ENCODE results near the gene SPON1. TPM values are rescaled to one million over a fixed set of nuclear protein-coding genes. Genes with fewer than 3 reads are reported as not detected.
"Not testable (repeated sequence)": the region's sequence is repeated elsewhere in the genome, so short reads cannot be mapped to it uniquely, and the experiment has no call there.

Gene SPON1
- total RNA-seq, 2 experiments from 2014 or later: 0.22 to 0.31 TPM

GRCh38 chr11:14158393-14158792, 195.9 kb downstream of the SPON1 start:
- DNase-seq: no peak
- Mint-ChIP-seq H3K4me3 (no peak overlapping the region), H3K27ac (no peak overlapping the region), H3K36me3 (peaks cover 22% of the 10 kb centered on the region), H3K27me3 (no peaks in the 10 kb centered on the region), H3K4me1 (ENCODE audit: low read depth) (no peaks in the 10 kb centered on the region), H3K9me3 (peaks cover 45% of the 10 kb centered on the region)
- intact Hi-C loops (cut with micrococcal nuclease): no loop called here
- ChIA-PET CTCF (interaction anchor here (1.0 kb wide), 1 partner anchor 9 kb away, joined by 4 read pairs; no protein-coding TSS in a partner anchor), POLR2A (no interaction called here)

DNA sequence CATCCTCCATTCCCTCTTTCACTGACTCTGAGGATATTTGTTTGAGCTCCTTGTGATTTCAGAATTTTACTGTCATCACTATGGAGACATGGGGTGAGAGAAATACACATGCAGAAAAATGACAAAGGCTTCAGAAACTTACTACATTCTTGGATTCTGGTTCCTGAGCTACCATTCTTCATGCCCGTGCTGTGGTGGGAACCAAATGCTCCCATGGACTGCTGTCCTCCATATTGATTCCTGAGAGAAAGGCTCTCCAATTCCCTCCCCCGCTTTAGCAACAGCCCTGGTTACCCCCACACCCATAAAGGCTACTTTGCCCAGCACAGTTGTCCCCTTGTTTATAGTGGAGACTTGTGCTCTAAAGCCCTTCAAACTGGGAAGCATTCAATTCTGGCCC, 201.1 kb downstream of the SPON1 start:
- Mint-ChIP-seq H3K9me3 (peaks cover 36% of the 10 kb centered on the region), H3K27ac (no peak overlapping the region), H3K4me3 (no peak overlapping the region), H3K27me3 (no peaks in the 10 kb centered on the region), H3K4me1 (ENCODE audit: low read depth) (peaks cover 5% of the 10 kb centered on the region), H3K36me3 (peaks cover 8% of the 10 kb centered on the region)
- ChIA-PET CTCF (no interaction called here), POLR2A (no interaction called here)
- DNase-seq: no peak
- intact Hi-C loops (cut with micrococcal nuclease): no loop called here

- intact Hi-C loops (cut with micrococcal nuclease); H3K36me3 Mint-ChIP-seq; H3K9me3 Mint-ChIP-seq; H3K27ac Mint-ChIP-seq; H3K4me3 Mint-ChIP-seq; POLR2A ChIA-PET; CTCF ChIA-PET; DNase-seq; H3K27me3 Mint-ChIP-seq: not testable (repeated sequence)
- peaks cover 13% of the 10 kb centered on the region for H3K4me1 Mint-ChIP-seq (ENCODE audit: low read depth)
Observed at GRCh38 chr11:14173679-14174078, 211.2 kb downstream of the SPON1 start.

DNA sequence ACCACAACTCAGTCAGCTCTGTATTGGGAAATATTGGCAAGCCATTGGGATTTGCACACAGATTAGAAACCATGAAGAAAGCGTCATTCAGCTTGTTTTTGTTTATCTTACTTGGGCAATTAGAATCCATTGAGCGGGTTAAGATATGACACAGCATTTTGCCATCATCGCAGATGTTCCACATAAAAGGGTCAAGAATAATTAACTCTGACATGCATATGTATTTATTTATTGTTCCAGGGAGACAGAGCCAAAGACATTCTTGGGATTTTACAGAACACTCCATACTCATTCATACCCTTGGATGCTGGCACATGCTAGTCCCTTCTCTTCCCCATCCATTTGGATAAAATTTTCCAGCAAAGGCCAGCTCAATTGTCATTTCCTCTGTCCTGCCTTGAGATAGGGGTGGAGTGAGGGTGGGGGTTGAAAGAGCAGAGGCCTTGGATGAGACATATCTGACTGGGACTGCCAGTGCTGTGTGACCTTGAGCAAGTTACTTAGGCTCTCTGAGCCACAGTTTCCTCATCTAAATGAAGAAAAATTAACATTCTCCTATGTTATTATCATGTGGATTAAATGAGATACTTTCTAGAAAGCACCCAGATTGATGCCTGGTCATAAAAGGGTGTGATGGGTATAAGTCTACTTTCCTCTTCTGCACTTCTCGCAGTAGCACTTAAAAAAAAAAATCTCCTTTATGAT, 216.7 kb downstream of the SPON1 start:
- intact Hi-C loops (cut with micrococcal nuclease): no loop called here
- H3K4me1 Mint-ChIP-seq (ENCODE audit: low read depth): peaks cover 13% of the 10 kb centered on the region
- ChIA-PET POLR2A (no interaction called here), CTCF (no interaction called here)
- H3K4me3 Mint-ChIP-seq: no peak overlapping the region
- no peak for DNase-seq
- H3K27ac Mint-ChIP-seq: no peak overlapping the region
- peaks cover 2% of the 10 kb centered on the region for H3K36me3 Mint-ChIP-seq
- H3K27me3 Mint-ChIP-seq: no peaks in the 10 kb centered on the region
- no peaks in the 10 kb centered on the region for H3K9me3 Mint-ChIP-seq

DNA sequence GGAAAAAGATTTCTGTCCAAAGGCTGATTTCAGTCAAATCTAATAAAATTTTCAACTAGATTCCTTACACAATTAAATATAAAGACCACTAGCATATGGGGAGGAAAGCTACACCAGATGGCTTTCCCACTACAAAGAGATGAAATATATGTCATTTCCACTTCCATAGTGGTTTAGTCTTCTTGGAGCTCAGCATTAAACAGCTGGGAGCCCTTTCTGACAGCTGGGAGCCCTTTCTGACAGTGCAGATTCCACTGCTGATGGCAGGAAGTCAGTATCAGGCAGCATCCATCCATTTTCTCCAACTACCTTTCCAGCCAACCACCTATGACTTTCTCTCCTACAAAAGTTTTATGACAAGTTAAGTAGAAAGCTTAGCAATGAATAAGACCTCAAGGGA, 218.6 kb downstream of the SPON1 start:
- ChIA-PET POLR2A (no interaction called here), CTCF (no interaction called here)
- DNase-seq: no peak
- Mint-ChIP-seq H3K4me1 (ENCODE audit: low read depth) (peaks cover 10% of the 10 kb centered on the region), H3K27me3 (no peaks in the 10 kb centered on the region), H3K4me3 (no peak overlapping the region), H3K27ac (no peak overlapping the region), H3K9me3 (no peaks in the 10 kb centered on the region), H3K36me3 (peaks cover 3% of the 10 kb centered on the region)
- intact Hi-C loops (cut with micrococcal nuclease): no loop called here

GRCh38 chr11:14182833-14183364, 220.4 kb downstream of the SPON1 start:
- no peaks in the 10 kb centered on the region for H3K27me3 Mint-ChIP-seq
- no peak overlapping the region for H3K27ac Mint-ChIP-seq
- H3K4me1 Mint-ChIP-seq (ENCODE audit: low read depth): no peaks in the 10 kb centered on the region
- DNase-seq: no peak
- CTCF ChIA-PET: no interaction called here
- H3K9me3 Mint-ChIP-seq: no peaks in the 10 kb centered on the region
- POLR2A ChIA-PET: no interaction called here
- H3K4me3 Mint-ChIP-seq: no peak overlapping the region
- intact Hi-C loops (cut with micrococcal nuclease): no loop called here
- H3K36me3 Mint-ChIP-seq: peaks cover 3% of the 10 kb centered on the region

- POLR2A ChIA-PET: no interaction called here
Observed at GRCh38 chr11:14184028-14184940, 221.8 kb downstream of the SPON1 start.

DNA sequence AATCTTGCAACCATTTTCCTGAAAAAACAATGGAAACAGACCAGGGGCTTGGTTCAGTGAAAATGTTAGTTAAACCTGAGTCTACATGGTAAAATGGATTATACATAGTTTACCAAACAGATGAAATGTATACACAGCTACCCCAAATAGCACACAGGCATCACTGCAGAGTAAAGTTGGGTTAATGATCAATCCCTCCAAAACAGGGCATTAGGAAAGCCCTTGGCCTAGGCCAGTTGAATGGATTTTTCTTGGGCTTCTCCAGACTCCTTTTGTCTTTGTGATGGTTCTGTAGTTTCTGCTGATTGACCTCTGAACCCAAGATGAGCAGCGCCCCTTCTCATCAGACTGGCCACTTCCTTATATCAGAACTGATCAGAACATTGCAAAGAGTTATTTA, 222.9 kb downstream of the SPON1 start:
- no peaks in the 10 kb centered on the region for H3K9me3 Mint-ChIP-seq
- H3K36me3 Mint-ChIP-seq: peaks cover 3% of the 10 kb centered on the region
- POLR2A ChIA-PET: no interaction called here
- intact Hi-C loops (cut with micrococcal nuclease): no loop called here
- H3K27me3 Mint-ChIP-seq: no peaks in the 10 kb centered on the region
- CTCF ChIA-PET: no interaction called here
- no peaks in the 10 kb centered on the region for H3K4me1 Mint-ChIP-seq (ENCODE audit: low read depth)
- DNase-seq: no peak
- no peak overlapping the region for H3K4me3 Mint-ChIP-seq
- no peak overlapping the region for H3K27ac Mint-ChIP-seq

More at GRCh38 chr11:14184028-14184940, 221.8 kb downstream of the SPON1 start:
- H3K36me3 Mint-ChIP-seq: peaks cover 3% of the 10 kb centered on the region
- no peak overlapping the region for H3K4me3 Mint-ChIP-seq
- intact Hi-C loops (cut with micrococcal nuclease): no loop called here
- CTCF ChIA-PET: interaction anchor here (1.1 kb wide), 1 partner anchor 36 kb away, joined by 4 read pairs; no protein-coding TSS in a partner anchor
- no peaks in the 10 kb centered on the region for H3K4me1 Mint-ChIP-seq (ENCODE audit: low read depth)
- no peak for DNase-seq
- no peak overlapping the region for H3K27ac Mint-ChIP-seq
- no peaks in the 10 kb centered on the region for H3K27me3 Mint-ChIP-seq
- no peaks in the 10 kb centered on the region for H3K9me3 Mint-ChIP-seq

GRCh38 chr11:14186046-14186775, 223.7 kb downstream of the SPON1 start:
- Mint-ChIP-seq H3K27me3 (no peaks in the 10 kb centered on the region), H3K4me3 (no peak overlapping the region), H3K36me3 (peaks cover 3% of the 10 kb centered on the region), H3K27ac (no peak overlapping the region), H3K9me3 (no peaks in the 10 kb centered on the region), H3K4me1 (ENCODE audit: low read depth) (no peaks in the 10 kb centered on the region)
- intact Hi-C loops (cut with micrococcal nuclease): no loop called here
- ChIA-PET CTCF (no interaction called here), POLR2A (no interaction called here)
- no peak for DNase-seq

- ChIA-PET CTCF (no interaction called here), POLR2A (no interaction called here)
- no peak for DNase-seq
- no peak overlapping the region for H3K4me3 Mint-ChIP-seq
- no peaks in the 10 kb centered on the region for H3K27me3 Mint-ChIP-seq
- no peaks in the 10 kb centered on the region for H3K9me3 Mint-ChIP-seq
- H3K4me1 Mint-ChIP-seq (ENCODE audit: low read depth): no peaks in the 10 kb centered on the region
- H3K36me3 Mint-ChIP-seq: peaks cover 2% of the 10 kb centered on the region
- intact Hi-C loops (cut with micrococcal nuclease): no loop called here
- no peak overlapping the region for H3K27ac Mint-ChIP-seq
Observed at GRCh38 chr11:14189874-14190273, 227.4 kb downstream of the SPON1 start.

- POLR2A ChIA-PET: no interaction called here
Observed at GRCh38 chr11:14190992-14191778, 228.7 kb downstream of the SPON1 start.

More at GRCh38 chr11:14190992-14191778, 228.7 kb downstream of the SPON1 start:
- Mint-ChIP-seq H3K4me3 (no peak overlapping the region), H3K36me3 (no peaks in the 10 kb centered on the region), H3K4me1 (ENCODE audit: low read depth) (no peaks in the 10 kb centered on the region), H3K27me3 (no peaks in the 10 kb centered on the region), H3K27ac (no peak overlapping the region), H3K9me3 (no peaks in the 10 kb centered on the region)
- intact Hi-C loops (cut with micrococcal nuclease): no loop called here
- CTCF ChIA-PET: no interaction called here
- no peak for DNase-seq
